Heart left ventricle (tissue), 16 donors: ENCODE measurements around the gene TGFBRAP1. TPM values are rescaled to one million over a fixed set of nuclear protein-coding genes. Genes with fewer than 3 reads are reported as not detected.

Experiments
- ATAC-seq, 4 donors: fragments of 200-7000 bp; cut with Tn5 transposase; one replicate each; pipeline ENCODE4 v1.9.1; 2020 to 2022; ENCODE audit warnings: moderate library complexity in 4 of 4, mild to moderate bottlenecking in 3 of 4, moderate number of reproducible peaks in 1 of 4
- DNase-seq, 5 donors: peaks; one replicate each; pipeline ENCODE4 v3.0.0-alpha.2; 2020
- H3K27ac ChIP-seq, 12 donors: fragments of 200-600 bp; sonication (generic) in 4 of 12; one replicate each; pipeline versions ENCODE4 v1.5.0 to v1.8.0; 2016 to 2022; ENCODE audit warnings: mild to moderate bottlenecking in 2 of 12
- H3K27me3 ChIP-seq, 9 donors: fragments of 200-600 bp; sonication (generic) in 2 of 9; one replicate each; pipeline versions ENCODE4 v1.5.1 to v1.8.0; 2016 to 2022; ENCODE audit warnings: mild to moderate bottlenecking in 3 of 9
- H3K36me3 ChIP-seq, 9 donors: fragments of 200-600 bp; sonication (generic) in 2 of 9; one replicate each; pipeline versions ENCODE4 v1.5.0 to v1.8.0; 2018 to 2022; ENCODE audit warnings: mild to moderate bottlenecking in 2 of 9
- H3K4me1 ChIP-seq, 12 donors: fragments of 200-600 bp; sonication (generic) in 4 of 12; one replicate each; pipeline versions ENCODE4 v1.5.0 to v1.8.0; 2016 to 2022; ENCODE audit warnings: mild to moderate bottlenecking in 3 of 12
- H3K4me3 ChIP-seq, 12 donors: fragments of 200-600 bp; sonication (generic) in 4 of 12; one replicate each; pipeline versions ENCODE4 v1.5.0 to v1.8.0; 2017 to 2022; ENCODE audit warnings: mild to moderate bottlenecking in 9 of 12, moderate library complexity in 4 of 12
- H3K9me3 ChIP-seq, 12 donors: fragments of 200-600 bp; sonication (generic) in 4 of 12; one replicate each; pipeline versions ENCODE4 v1.5.0 to v1.8.0; 2016 to 2022; ENCODE audit warnings: mild to moderate bottlenecking in 1 of 12
- POLR2A ChIP-seq, 2 donors: fragments of 450-650 bp; IDR thresholded peaks; one replicate each; pipeline ENCODE4 v1.6.1; 2017; ENCODE audit warnings: antibody characterized with exemption in 2 of 2, mild to moderate bottlenecking in 2 of 2, moderate library complexity in 2 of 2
- WGBS, 4 donors: extraction: QIAGEN DNeasy Blood & Tissue Kit in 2 of 4; methylation state at CpG; one replicate each; pipeline versions ENCODE4 v1.1.5 to v1.1.7; 2013 to 2018; 5-methylcytosine and 5-hydroxymethylcytosine counted together
- intact Hi-C, 10 donors: fragments of 100-400 bp; cut with DNase I; formaldehyde crosslinking; loops; one replicate each; pipeline versions ENCODE4 v1.11.1 to v1.14.2; 2022
- polyA plus RNA-seq, 2 donors: library from polyadenylated mRNA; stranded (reverse); fragments of 200-250 nt; gene quantifications; one replicate each; pipeline ENCODE4 v1.2.3, GENCODE V29; 2013
- total RNA-seq, 9 donors: library from RNA; depleted of rRNA in 2 of 9; stranded (reverse); fragments of >200 nt in 2 of 9; fragmentation: NEBNext Ultra II Directional in 3 of 9; extraction: Animal tissue kit (Norgen Biotek cat#: 25700) in 3 of 9; gene quantifications; one replicate each; pipeline versions ENCODE4 v1.1.0 to v1.2.4, GENCODE V29; 2016 to 2023
- TF ChIP-seq, protein P1 (sequence below), 12 donors: fragments of 200-600 bp; sonication (generic) in 4 of 12; IDR thresholded peaks; one replicate each; pipeline versions ENCODE4 v1.5.0 to v1.8.0; 2018 to 2022; ENCODE audit warnings: antibody characterized with exemption in 12 of 12, mild to moderate bottlenecking in 5 of 12
- donor health status: ischemic (EF 13 %, LVEDD 7.1; RV severe dilation, severe dysfunction).
- donor health status: healthy with polysubstance abuse.
- donor health status: DM: no; HTN: yes; CAD: no.
- donor health status: DM: no; HTN: no; CAD: no.
- donor health status: ischemic (EF 25% LVEDD 6.9; RV normal size, moderate dysfunction).
- donor health status: ischemic (EF 25% LVEDD 5.7; RV mildly dilated, moderate dysfunction).
- donor health status: healthy.
- donor health status: DM: yes; HTN: yes; CAD: no.
- donor health status: ischemic (EF 35%, LVEDD 5.7; RV mildly dilated, moderate dysfunction).
- donor health status: nonischemic (EF 11% LVEDD 7.7; RV severe dilation, severe dysfunction).
- donor health status: DM: yes; HTN: yes; CAD: no.
- donor health status: PGD.
- donor health status: ischemic (EF 29% LVEDD 5.4; RV normal size, mild dysfunction).
- donor health status: nonischemic (EF 23%, LVEDD 6.1; RV moderate dilation, normal function).

Gene TGFBRAP1
- total and polyA plus RNA-seq, 11 donors, result 1.8 to 20.0 (median 10.8) TPM

DNA sequence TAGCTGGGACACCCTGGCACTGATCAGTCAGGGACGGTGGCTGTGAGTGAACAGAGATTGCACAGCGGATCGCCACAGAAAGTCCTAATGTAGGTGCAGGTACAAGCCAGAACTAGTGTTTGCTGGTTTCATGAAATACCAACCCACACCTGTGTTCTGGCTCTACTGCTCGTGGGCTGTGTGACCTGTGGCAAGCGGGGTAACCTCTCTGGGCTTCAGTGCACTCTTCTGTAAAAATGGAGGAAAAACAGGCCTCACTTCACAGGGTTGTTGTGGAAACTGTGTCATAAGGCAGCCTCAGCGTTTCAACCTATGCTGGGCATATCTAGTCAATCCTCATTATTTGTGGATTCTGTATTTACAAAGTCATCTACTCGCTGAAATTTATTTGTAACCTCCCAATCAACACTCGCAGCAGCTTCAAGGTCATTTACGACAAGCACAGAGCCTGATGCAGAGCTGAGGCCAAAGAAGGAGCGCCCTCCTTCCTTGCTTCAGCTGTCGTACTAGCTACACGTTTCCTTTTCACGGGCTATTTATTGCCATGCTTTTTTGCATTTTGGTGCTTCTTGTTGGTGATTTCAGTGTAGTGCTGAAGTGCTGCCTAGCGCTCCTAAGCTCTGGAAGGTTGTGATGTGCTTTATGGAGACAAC is 58.0 kb downstream of the TGFBRAP1 start:
- H3K36me3 ChIP-seq, result peaks cover 0 to 100% (median 95%) of the 10 kb centered on the region in 9 donors
- H3K27ac ChIP-seq, result no peak overlapping the region
- H3K4me1 ChIP-seq, result no peaks in the 10 kb centered on the region
- no peak for TF ChIP-seq POLR2A (IDR thresholded peaks at IDR 0.05)
- TF ChIP-seq, protein P1, sequence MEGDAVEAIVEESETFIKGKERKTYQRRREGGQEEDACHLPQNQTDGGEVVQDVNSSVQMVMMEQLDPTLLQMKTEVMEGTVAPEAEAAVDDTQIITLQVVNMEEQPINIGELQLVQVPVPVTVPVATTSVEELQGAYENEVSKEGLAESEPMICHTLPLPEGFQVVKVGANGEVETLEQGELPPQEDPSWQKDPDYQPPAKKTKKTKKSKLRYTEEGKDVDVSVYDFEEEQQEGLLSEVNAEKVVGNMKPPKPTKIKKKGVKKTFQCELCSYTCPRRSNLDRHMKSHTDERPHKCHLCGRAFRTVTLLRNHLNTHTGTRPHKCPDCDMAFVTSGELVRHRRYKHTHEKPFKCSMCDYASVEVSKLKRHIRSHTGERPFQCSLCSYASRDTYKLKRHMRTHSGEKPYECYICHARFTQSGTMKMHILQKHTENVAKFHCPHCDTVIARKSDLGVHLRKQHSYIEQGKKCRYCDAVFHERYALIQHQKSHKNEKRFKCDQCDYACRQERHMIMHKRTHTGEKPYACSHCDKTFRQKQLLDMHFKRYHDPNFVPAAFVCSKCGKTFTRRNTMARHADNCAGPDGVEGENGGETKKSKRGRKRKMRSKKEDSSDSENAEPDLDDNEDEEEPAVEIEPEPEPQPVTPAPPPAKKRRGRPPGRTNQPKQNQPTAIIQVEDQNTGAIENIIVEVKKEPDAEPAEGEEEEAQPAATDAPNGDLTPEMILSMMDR (IDR thresholded peaks at IDR 0.05), result no peak
- H3K9me3 ChIP-seq, result no peaks in the 10 kb centered on the region
- WGBS, 4 donors, result 93 to 97% (median 95%) methylated on average over 14 of the region's 14 CpGs
- H3K4me3 ChIP-seq, result no peak overlapping the region
- ATAC-seq, result no peak
- no peaks in the 10 kb centered on the region for H3K27me3 ChIP-seq
- no peak for DNase-seq
- intact Hi-C loops, result no loop called here

DNA sequence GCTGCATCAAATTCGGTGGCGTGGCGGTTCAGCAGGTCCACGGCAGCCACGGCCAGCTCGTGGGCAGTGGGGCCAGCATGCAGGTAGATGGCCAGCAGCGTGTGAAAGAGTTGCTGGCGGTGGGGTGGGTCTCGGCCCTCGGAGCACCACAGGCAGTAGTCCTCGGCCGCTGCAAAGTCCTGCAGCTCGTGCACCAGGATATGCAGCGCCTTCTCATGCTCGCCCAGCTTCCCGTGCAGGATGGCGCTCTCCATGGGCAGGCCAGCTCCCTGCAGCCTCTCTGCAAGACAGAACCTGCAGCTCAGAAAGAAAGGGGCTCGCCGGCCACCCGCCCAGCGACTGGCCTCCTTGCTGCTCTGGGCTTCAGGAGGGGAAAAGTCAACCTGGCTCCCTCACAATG is 60.1 kb downstream of the TGFBRAP1 start:
- intact Hi-C loops, result no loop called here

DNA sequence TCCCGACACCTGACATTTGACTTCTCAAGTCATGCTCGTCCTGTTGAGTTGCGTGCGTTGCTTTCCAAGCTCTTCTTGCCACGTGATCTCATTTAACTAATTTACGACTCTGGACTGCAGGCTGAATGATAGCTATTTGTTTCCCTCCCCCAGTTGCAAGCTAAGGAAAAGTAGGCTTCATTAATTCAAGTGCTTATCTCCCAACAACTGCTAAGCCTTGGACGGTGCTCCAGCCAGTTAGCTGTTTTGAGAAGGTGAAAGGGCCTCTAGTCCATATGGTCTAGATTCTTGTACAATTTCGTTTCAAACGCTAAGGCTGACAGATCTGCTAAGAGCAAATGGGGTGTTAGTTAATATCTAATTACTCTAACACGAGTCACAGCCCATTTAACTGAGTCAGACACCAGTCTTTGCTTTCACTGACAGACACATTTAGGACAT is 66.9 kb downstream of the TGFBRAP1 start:
- TF ChIP-seq, protein P1 (IDR thresholded peaks at IDR 0.05), result no peak
- TF ChIP-seq POLR2A (IDR thresholded peaks at IDR 0.05), result no peak
- no peaks in the 10 kb centered on the region for H3K9me3 ChIP-seq
- no peaks in the 10 kb centered on the region for H3K27me3 ChIP-seq
- H3K36me3 ChIP-seq, result peaks cover 0 to 44% (median 29%) of the 10 kb centered on the region in 9 donors
- WGBS, 4 donors, result 88 to 91% (median 89%) methylated on average over 10 of the region's 10 CpGs
- no peak overlapping the region for H3K27ac ChIP-seq
- ATAC-seq (no peak), DNase-seq (no peak)
- intact Hi-C loops, result no loop called here
- no peaks in the 10 kb centered on the region for H3K4me1 ChIP-seq
- H3K4me3 ChIP-seq, result no peak overlapping the region

More for the DNA sequence above, 60.1 kb downstream of the TGFBRAP1 start:
- Histone ChIP-seq H3K27me3 (no peaks in the 10 kb centered on the region), H3K36me3 (peaks cover 0 to 98% (median 86%) of the 10 kb centered on the region in 9 donors), H3K27ac (no peak overlapping the region), H3K4me1 (no peaks in the 10 kb centered on the region), H3K4me3 (no peak overlapping the region), H3K9me3 (no peaks in the 10 kb centered on the region)
- DNase-seq, result no peak
- 96 to 98% (median 97%) methylated on average over 16 to 21 of the region's 21 CpGs for WGBS, 4 donors
- ATAC-seq, result no peak
- no peak for TF ChIP-seq POLR2A (IDR thresholded peaks at IDR 0.05)
- TF ChIP-seq, protein P1 (IDR thresholded peaks at IDR 0.05), result no peak

DNA sequence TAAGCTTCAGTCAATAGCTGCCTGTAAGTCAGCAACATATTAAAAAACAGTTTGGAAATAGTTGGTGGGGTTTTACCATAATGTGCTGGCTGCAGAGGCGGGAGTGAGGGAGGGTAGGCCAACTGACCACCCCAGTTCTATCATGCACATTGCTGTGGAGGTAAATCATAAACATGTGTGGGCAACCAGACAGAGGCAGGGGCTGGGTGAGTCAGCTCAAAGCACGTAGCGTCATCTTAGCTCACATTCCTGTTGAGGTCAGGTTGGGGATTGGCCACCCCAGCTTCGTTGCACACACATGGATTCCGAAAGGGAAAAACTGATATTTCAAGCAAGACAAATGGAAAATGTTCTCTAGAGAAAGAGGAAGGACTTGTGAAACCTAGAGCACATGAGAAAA is 68.5 kb downstream of the TGFBRAP1 start:
- Histone ChIP-seq H3K27me3 (no peaks in the 10 kb centered on the region), H3K4me1 (no peaks in the 10 kb centered on the region), H3K36me3 (peaks cover 0 to 28% (median 13%) of the 10 kb centered on the region in 9 donors), H3K9me3 (no peaks in the 10 kb centered on the region), H3K4me3 (no peak overlapping the region), H3K27ac (no peak overlapping the region)
- intact Hi-C loops, result no loop called here
- 89 to 94% (median 94%) methylated on average over 5 of the region's 5 CpGs for WGBS, 4 donors
- TF ChIP-seq, protein P1 (IDR thresholded peaks at IDR 0.05), result no peak
- TF ChIP-seq POLR2A (IDR thresholded peaks at IDR 0.05), result no peak
- ATAC-seq (no peak), DNase-seq (no peak)
